GM19023 (cell line): ENCODE results near the gene SNX10.
A peak's percentile ranks its signal among the peaks of the same experiment; 100 is the strongest.

Source experiments
- ATAC-seq: cut with Tn5 transposase; IDR thresholded peaks from one replicate; pipeline ENCODE4 v1.9.1; 2021; ENCODE audit warnings: mild to moderate bottlenecking, moderate library complexity; ENCODE audit not compliant: unreplicated experiment

The SNX10 gene

GRCh38 chr7:26398756-26399509 lies 107.3 kb downstream of the SNX10 start:
- ATAC-seq, result peak; percentile 81

- ATAC-seq, result no peak
Observed at GRCh38 chr7:26399736-26400135, 108.1 kb downstream of the SNX10 start.

- no peak for ATAC-seq
Observed at GRCh38 chr7:26403640-26404039, 112.0 kb downstream of the SNX10 start.

- ATAC-seq, result no peak
Observed at GRCh38 chr7:26404189-26404996, 112.7 kb downstream of the SNX10 start.

- no peak for ATAC-seq
Observed at GRCh38 chr7:26406433-26406832, 114.8 kb downstream of the SNX10 start.

- no peak for ATAC-seq
Observed at GRCh38 chr7:26409661-26410547, 118.2 kb downstream of the SNX10 start.

GRCh38 chr7:26413007-26413691 lies 121.5 kb downstream of the SNX10 start:
- ATAC-seq, result no peak

GRCh38 chr7:26416004-26416403 lies 124.3 kb downstream of the SNX10 start:
- ATAC-seq, result no peak

- no peak for ATAC-seq
Observed at GRCh38 chr7:26417911-26418413, 126.3 kb downstream of the SNX10 start.

- no peak for ATAC-seq
Observed at GRCh38 chr7:26419198-26419597, 127.5 kb downstream of the SNX10 start.

- ATAC-seq, result no peak
Observed at GRCh38 chr7:26420422-26421019, 128.9 kb downstream of the SNX10 start.

GRCh38 chr7:26422761-26423160 lies 131.1 kb downstream of the SNX10 start:
- ATAC-seq, result no peak

- ATAC-seq, result no peak
Observed at GRCh38 chr7:26423436-26423835, 131.8 kb downstream of the SNX10 start.
